ENCODE data around the gene TMED3. TPM values are rescaled to one million over a fixed set of nuclear protein-coding genes. Genes with fewer than 3 reads are reported as not detected.

The TMED3 gene
- polyA plus RNA-seq, 4 donors: 25.9 to 106 (median 44.8) TPM

- Histone ChIP-seq H3K4me1 (ENCODE audit: control insufficient read depth in 3 of 3, insufficient read depth in 2 of 3, low read depth in 1 of 3, low read length in 2 of 3) (no peaks in the 10 kb centered on the region), H3K4me3 (ENCODE audit: low read depth in 1 of 3, low read length in 3 of 3) (no peak overlapping the region), H3K9me3 (ENCODE audit: control insufficient read depth in 2 of 2, insufficient read depth in 1 of 2, low read depth in 1 of 2, low read length in 1 of 2) (no peaks in the 10 kb centered on the region), H3K27ac (ENCODE audit: low read depth in 1 of 3, low read length in 2 of 3) (no peak overlapping the region), H3K36me3 (ENCODE audit: control insufficient read depth in 3 of 3, insufficient read depth in 2 of 3, low read depth in 1 of 3, low read length in 3 of 3) (peaks cover 10 to 38% (median 13%) of the 10 kb centered on the region in 3 donors), H3K27me3 (ENCODE audit: control insufficient read depth in 3 of 3, insufficient read depth in 3 of 3, low read length in 3 of 3) (no peaks in the 10 kb centered on the region)
- FAIRE-seq (no peak), DNase-seq (no peak)
- WGBS, 3 donors: 95 to 98% (median 98%) methylated on average over 3 of the region's 3 CpGs
Measured at GRCh38 chr15:79322306-79322705, 11.4 kb downstream of the TMED3 start.

- DNase-seq: no peak
- H3K4me3 ChIP-seq (ENCODE audit: low read depth in 1 of 3, low read length in 3 of 3): no peak overlapping the region
- no peak overlapping the region for H3K27ac ChIP-seq (ENCODE audit: low read depth in 1 of 3, low read length in 2 of 3)
- no peaks in the 10 kb centered on the region for H3K4me1 ChIP-seq (ENCODE audit: control insufficient read depth in 3 of 3, insufficient read depth in 2 of 3, low read depth in 1 of 3, low read length in 2 of 3)
- H3K27me3 ChIP-seq (ENCODE audit: control insufficient read depth in 3 of 3, insufficient read depth in 3 of 3, low read length in 3 of 3): no peaks in the 10 kb centered on the region
- WGBS, 3 donors: 79 to 94% (median 92%) methylated on average over 6 of the region's 6 CpGs
- FAIRE-seq: no peak
- peaks cover 10 to 34% (median 10%) of the 10 kb centered on the region in 3 donors for H3K36me3 ChIP-seq (ENCODE audit: control insufficient read depth in 3 of 3, insufficient read depth in 2 of 3, low read depth in 1 of 3, low read length in 3 of 3)
- no peaks in the 10 kb centered on the region for H3K9me3 ChIP-seq (ENCODE audit: control insufficient read depth in 2 of 2, insufficient read depth in 1 of 2, low read depth in 1 of 2, low read length in 1 of 2)
Measured at GRCh38 chr15:79322945-79323344, 12.0 kb downstream of the TMED3 start.

GRCh38 chr15:79329171-79329611 lies 18.3 kb downstream of the TMED3 start:
- Histone ChIP-seq H3K9me3 (ENCODE audit: control insufficient read depth in 2 of 2, insufficient read depth in 1 of 2, low read depth in 1 of 2, low read length in 1 of 2) (no peaks in the 10 kb centered on the region), H3K4me1 (ENCODE audit: control insufficient read depth in 3 of 3, insufficient read depth in 2 of 3, low read depth in 1 of 3, low read length in 2 of 3) (no peaks in the 10 kb centered on the region), H3K4me3 (ENCODE audit: low read depth in 1 of 3, low read length in 3 of 3) (no peak overlapping the region), H3K27ac (ENCODE audit: low read depth in 1 of 3, low read length in 2 of 3) (no peak overlapping the region), H3K27me3 (ENCODE audit: control insufficient read depth in 3 of 3, insufficient read depth in 3 of 3, low read length in 3 of 3) (no peaks in the 10 kb centered on the region), H3K36me3 (ENCODE audit: control insufficient read depth in 3 of 3, insufficient read depth in 2 of 3, low read depth in 1 of 3, low read length in 3 of 3) (peaks cover 0 to 13% (median 0%) of the 10 kb centered on the region in 3 donors)
- DNase-seq (no peak), FAIRE-seq (no peak)
- 83 to 88% (median 87%) methylated on average over 2 of the region's 2 CpGs for WGBS, 3 donors

GRCh38 chr15:79332824-79333510 lies 22.1 kb downstream of the TMED3 start:
- H3K4me3 ChIP-seq (ENCODE audit: low read depth in 1 of 3, low read length in 3 of 3): no peak overlapping the region
- no peaks in the 10 kb centered on the region for H3K27me3 ChIP-seq (ENCODE audit: control insufficient read depth in 3 of 3, insufficient read depth in 3 of 3, low read length in 3 of 3)
- H3K27ac ChIP-seq (ENCODE audit: low read depth in 1 of 3, low read length in 2 of 3): no peak overlapping the region
- H3K9me3 ChIP-seq (ENCODE audit: control insufficient read depth in 2 of 2, insufficient read depth in 1 of 2, low read depth in 1 of 2, low read length in 1 of 2): no peaks in the 10 kb centered on the region
- peaks cover 0 to 5% (median 0%) of the 10 kb centered on the region in 3 donors for H3K36me3 ChIP-seq (ENCODE audit: control insufficient read depth in 3 of 3, insufficient read depth in 2 of 3, low read depth in 1 of 3, low read length in 3 of 3)
- 81 to 86% (median 86%) methylated on average over 5 of the region's 5 CpGs for WGBS, 3 donors
- no peak for FAIRE-seq
- no peak for DNase-seq
- no peaks in the 10 kb centered on the region for H3K4me1 ChIP-seq (ENCODE audit: control insufficient read depth in 3 of 3, insufficient read depth in 2 of 3, low read depth in 1 of 3, low read length in 2 of 3)

GRCh38 chr15:79337591-79337990 lies 26.7 kb downstream of the TMED3 start:
- no peak for FAIRE-seq

GRCh38 chr15:79339588-79340314 lies 28.8 kb downstream of the TMED3 start:
- DNase-seq (peak; percentile 8 to 40), FAIRE-seq (no peak)
- no peaks in the 10 kb centered on the region for H3K27me3 ChIP-seq (ENCODE audit: control insufficient read depth in 3 of 3, insufficient read depth in 3 of 3, low read length in 3 of 3)
- H3K9me3 ChIP-seq (ENCODE audit: control insufficient read depth in 2 of 2, insufficient read depth in 1 of 2, low read depth in 1 of 2, low read length in 1 of 2): no peaks in the 10 kb centered on the region
- H3K4me3 ChIP-seq (ENCODE audit: low read depth in 1 of 3, low read length in 3 of 3): no peak overlapping the region
- H3K4me1 ChIP-seq (ENCODE audit: control insufficient read depth in 3 of 3, insufficient read depth in 2 of 3, low read depth in 1 of 3, low read length in 2 of 3): no peaks in the 10 kb centered on the region
- H3K36me3 ChIP-seq (ENCODE audit: control insufficient read depth in 3 of 3, insufficient read depth in 2 of 3, low read depth in 1 of 3, low read length in 3 of 3): no peaks in the 10 kb centered on the region
- H3K27ac ChIP-seq (ENCODE audit: low read depth in 1 of 3, low read length in 2 of 3): no peak overlapping the region
- 75 to 79% (median 77%) methylated on average over 3 of the region's 3 CpGs for WGBS, 3 donors

More at GRCh38 chr15:79337591-79337990, 26.7 kb downstream of the TMED3 start:
- Histone ChIP-seq H3K4me3 (ENCODE audit: low read depth in 1 of 3, low read length in 3 of 3) (no peak overlapping the region), H3K9me3 (ENCODE audit: control insufficient read depth in 2 of 2, insufficient read depth in 1 of 2, low read depth in 1 of 2, low read length in 1 of 2) (no peaks in the 10 kb centered on the region), H3K27ac (ENCODE audit: low read depth in 1 of 3, low read length in 2 of 3) (no peak overlapping the region), H3K36me3 (ENCODE audit: control insufficient read depth in 3 of 3, insufficient read depth in 2 of 3, low read depth in 1 of 3, low read length in 3 of 3) (no peaks in the 10 kb centered on the region), H3K4me1 (ENCODE audit: control insufficient read depth in 3 of 3, insufficient read depth in 2 of 3, low read depth in 1 of 3, low read length in 2 of 3) (no peaks in the 10 kb centered on the region), H3K27me3 (ENCODE audit: control insufficient read depth in 3 of 3, insufficient read depth in 3 of 3, low read length in 3 of 3) (no peaks in the 10 kb centered on the region)
- DNase-seq: no peak
- WGBS, 3 donors: 67 to 78% (median 73%) methylated on average over 7 of the region's 7 CpGs

- Histone ChIP-seq H3K27ac (ENCODE audit: low read depth in 1 of 3, low read length in 2 of 3) (no peak overlapping the region), H3K36me3 (ENCODE audit: control insufficient read depth in 3 of 3, insufficient read depth in 2 of 3, low read depth in 1 of 3, low read length in 3 of 3) (no peaks in the 10 kb centered on the region), H3K9me3 (ENCODE audit: control insufficient read depth in 2 of 2, insufficient read depth in 1 of 2, low read depth in 1 of 2, low read length in 1 of 2) (no peaks in the 10 kb centered on the region), H3K4me1 (ENCODE audit: control insufficient read depth in 3 of 3, insufficient read depth in 2 of 3, low read depth in 1 of 3, low read length in 2 of 3) (no peaks in the 10 kb centered on the region), H3K27me3 (ENCODE audit: control insufficient read depth in 3 of 3, insufficient read depth in 3 of 3, low read length in 3 of 3) (no peaks in the 10 kb centered on the region), H3K4me3 (ENCODE audit: low read depth in 1 of 3, low read length in 3 of 3) (no peak overlapping the region)
- 51 to 75% (median 60%) methylated on average over 5 of the region's 5 CpGs for WGBS, 3 donors
- DNase-seq (no peak), FAIRE-seq (no peak)
Measured at GRCh38 chr15:79340315-79340602, 29.3 kb downstream of the TMED3 start.

- Histone ChIP-seq H3K27ac (ENCODE audit: low read depth in 1 of 3, low read length in 2 of 3) (no peak overlapping the region), H3K27me3 (ENCODE audit: control insufficient read depth in 3 of 3, insufficient read depth in 3 of 3, low read length in 3 of 3) (no peaks in the 10 kb centered on the region), H3K4me3 (ENCODE audit: low read depth in 1 of 3, low read length in 3 of 3) (no peak overlapping the region), H3K36me3 (ENCODE audit: control insufficient read depth in 3 of 3, insufficient read depth in 2 of 3, low read depth in 1 of 3, low read length in 3 of 3) (no peaks in the 10 kb centered on the region), H3K9me3 (ENCODE audit: control insufficient read depth in 2 of 2, insufficient read depth in 1 of 2, low read depth in 1 of 2, low read length in 1 of 2) (no peaks in the 10 kb centered on the region), H3K4me1 (ENCODE audit: control insufficient read depth in 3 of 3, insufficient read depth in 2 of 3, low read depth in 1 of 3, low read length in 2 of 3) (no peaks in the 10 kb centered on the region)
- DNase-seq: no peak
- WGBS, 3 donors: 69 to 92% (median 81%) methylated on average over 9 of the region's 9 CpGs
- no peak for FAIRE-seq
Measured at GRCh38 chr15:79341396-79341795, 30.5 kb downstream of the TMED3 start.

Data from small intestine (tissue), 7 donors.